A549 treated with AZD9567 at 1 μM for 4 hours (cell line): Measurements from ENCODE around the gene YAP1. TPM values are rescaled to one million over a fixed set of nuclear protein-coding genes. Genes with fewer than 3 reads are reported as not detected.

Experiments used
- total RNA-seq: library from RNA; stranded (reverse); fragments of 200-300 nt; extraction: Qiagen RNA extraction; gene quantifications from 5 replicates; pipeline ENCODE4 v1.2.3, GENCODE V29; 2022; ENCODE audit not compliant: insufficient read depth

YAP1 gene
- total RNA-seq: 51.7 to 67.0 TPM (median 62.7 TPM) in 5 replicates

GRCh38 chr11:102109896-102110760 is at the start of gene YAP1:
Gene YAP1 (plus strand): TSS chr11:102110447. CDS start chr11:102110849, 402 bp downstream.

Other genes with a start within 250 kb of the YAP1 start
- gene CEP126, start 195.4 kb upstream of the YAP1 start, total RNA-seq: 1.7 to 2.8 TPM (median 2.5 TPM) in 5 replicates
- 0.06 to 0.09 TPM (median 0.08 TPM) in 4 of 5 replicates, not detected in the other for gene ANGPTL5, start 193.9 kb upstream of the YAP1 start, total RNA-seq
- gene CFAP300, start 63.0 kb upstream of the YAP1 start, total RNA-seq: 5.5 to 22.0 TPM (median 5.9 TPM) in 5 replicates
- gene BIRC3, start 207.0 kb downstream of the YAP1 start, total RNA-seq: 37.2 to 44.4 TPM (median 41.1 TPM) in 5 replicates
- gene BIRC2, start 236.8 kb downstream of the YAP1 start, total RNA-seq: 28.0 to 59.6 TPM (median 30.5 TPM) in 5 replicates